Measurements from ENCODE around the gene BSN.

The BSN gene

GRCh38 chr3:49600781-49601180 lies 46.5 kb downstream of the BSN start:
- DNase-seq (ENCODE audit: extremely low read depth in 1 of 2, low read depth in 1 of 2): no peak

GRCh38 chr3:49601358-49602048 lies 47.2 kb downstream of the BSN start:
- DNase-seq (ENCODE audit: extremely low read depth in 1 of 2, low read depth in 1 of 2): no peak

- no peak for DNase-seq (ENCODE audit: extremely low read depth in 1 of 2, low read depth in 1 of 2)
Observed at GRCh38 chr3:49602049-49602554, 47.8 kb downstream of the BSN start.

GRCh38 chr3:49602877-49603411 lies 48.7 kb downstream of the BSN start:
- peak; percentile 22 to 54 for DNase-seq (ENCODE audit: extremely low read depth in 1 of 2, low read depth in 1 of 2)

GRCh38 chr3:49606427-49606826 lies 52.1 kb downstream of the BSN start:
- no peak for DNase-seq (ENCODE audit: extremely low read depth in 1 of 2, low read depth in 1 of 2)

GRCh38 chr3:49607105-49607591 lies 52.9 kb downstream of the BSN start:
- no peak for DNase-seq (ENCODE audit: extremely low read depth in 1 of 2, low read depth in 1 of 2)

- DNase-seq (ENCODE audit: extremely low read depth in 1 of 2, low read depth in 1 of 2): no peak
Observed at GRCh38 chr3:49607796-49608195, 53.5 kb downstream of the BSN start.

GRCh38 chr3:49609314-49609713 lies 55.0 kb downstream of the BSN start:
- no peak for DNase-seq (ENCODE audit: extremely low read depth in 1 of 2, low read depth in 1 of 2)

GRCh38 chr3:49609815-49610214 lies 55.5 kb downstream of the BSN start:
- no peak for DNase-seq (ENCODE audit: extremely low read depth in 1 of 2, low read depth in 1 of 2)

GRCh38 chr3:49610666-49611280 lies 56.5 kb downstream of the BSN start:
- no peak for DNase-seq (ENCODE audit: extremely low read depth in 1 of 2, low read depth in 1 of 2)

- DNase-seq (ENCODE audit: extremely low read depth in 1 of 2, low read depth in 1 of 2): no peak
Observed at GRCh38 chr3:49611291-49611690, 57.0 kb downstream of the BSN start.

- no peak for DNase-seq (ENCODE audit: extremely low read depth in 1 of 2, low read depth in 1 of 2)
Observed at GRCh38 chr3:49611719-49612118, 57.4 kb downstream of the BSN start.

GRCh38 chr3:49614936-49615335 lies 60.7 kb downstream of the BSN start:
- DNase-seq (ENCODE audit: extremely low read depth in 1 of 2, low read depth in 1 of 2): no peak

- DNase-seq (ENCODE audit: extremely low read depth in 1 of 2, low read depth in 1 of 2): no peak
Observed at GRCh38 chr3:49616061-49616460, 61.8 kb downstream of the BSN start.

- no peak for DNase-seq (ENCODE audit: extremely low read depth in 1 of 2, low read depth in 1 of 2)
Observed at GRCh38 chr3:49616491-49616941, 62.2 kb downstream of the BSN start.

- no peak for DNase-seq (ENCODE audit: extremely low read depth in 1 of 2, low read depth in 1 of 2)
Observed at GRCh38 chr3:49617390-49618013, 63.2 kb downstream of the BSN start.

- DNase-seq (ENCODE audit: extremely low read depth in 1 of 2, low read depth in 1 of 2): no peak
Observed at GRCh38 chr3:49618412-49618811, 64.1 kb downstream of the BSN start.

GRCh38 chr3:49619649-49620048 lies 65.4 kb downstream of the BSN start:
- DNase-seq (ENCODE audit: extremely low read depth in 1 of 2, low read depth in 1 of 2): no peak

- no peak for DNase-seq (ENCODE audit: extremely low read depth in 1 of 2, low read depth in 1 of 2)
Observed at GRCh38 chr3:49620728-49621127, 66.5 kb downstream of the BSN start.

GRCh38 chr3:49623071-49623470 lies 68.8 kb downstream of the BSN start:
- DNase-seq (ENCODE audit: extremely low read depth in 1 of 2, low read depth in 1 of 2): no peak

- no peak for DNase-seq (ENCODE audit: extremely low read depth in 1 of 2, low read depth in 1 of 2)
Observed at GRCh38 chr3:49625071-49625470, 70.8 kb downstream of the BSN start.

Data from stimulated activated CD8-positive, alpha-beta memory T cell treated with anti-CD3 and anti-CD28 coated beads, Interleukin-7, amount 100 ng/mL, for 48 hours (primary cell).